Memory B cell (primary cell): ENCODE measurements around the gene TRABD2B.

Source experiments
- ATAC-seq: fragments of 150-1000 bp; cut with Tn5 transposase; 2 replicates; pipeline ENCODE4 v1.10.0; 2021; ENCODE audit warnings: low read depth, mild to moderate bottlenecking, moderate library complexity
- DNase-seq, 2 donors: peaks; one replicate each; pipeline ENCODE4 v3.0.0; 2022; ENCODE audit warnings: low spot score in 2 of 2
- H3K27ac Mint-ChIP-seq: one replicate; pipeline ENCODE4 v1.8.0; 2022; ENCODE audit warnings: mild to moderate bottlenecking, moderate library complexity, mixed read lengths
- H3K27me3 Mint-ChIP-seq: one replicate; pipeline ENCODE4 v1.8.0; 2022; ENCODE audit warnings: mixed read lengths
- H3K36me3 Mint-ChIP-seq: one replicate; pipeline ENCODE4 v1.8.0; 2022; ENCODE audit warnings: mild to moderate bottlenecking, mixed read lengths
- H3K4me1 Mint-ChIP-seq: one replicate; pipeline ENCODE4 v1.8.0; 2022; ENCODE audit warnings: mixed read lengths
- H3K4me3 Mint-ChIP-seq: one replicate; pipeline ENCODE4 v1.8.0; 2022; ENCODE audit warnings: mild to moderate bottlenecking, moderate library complexity, mixed read lengths
- H3K9me3 Mint-ChIP-seq: one replicate; pipeline ENCODE4 v1.8.0; 2022; ENCODE audit warnings: mixed read lengths

Gene TRABD2B

DNA sequence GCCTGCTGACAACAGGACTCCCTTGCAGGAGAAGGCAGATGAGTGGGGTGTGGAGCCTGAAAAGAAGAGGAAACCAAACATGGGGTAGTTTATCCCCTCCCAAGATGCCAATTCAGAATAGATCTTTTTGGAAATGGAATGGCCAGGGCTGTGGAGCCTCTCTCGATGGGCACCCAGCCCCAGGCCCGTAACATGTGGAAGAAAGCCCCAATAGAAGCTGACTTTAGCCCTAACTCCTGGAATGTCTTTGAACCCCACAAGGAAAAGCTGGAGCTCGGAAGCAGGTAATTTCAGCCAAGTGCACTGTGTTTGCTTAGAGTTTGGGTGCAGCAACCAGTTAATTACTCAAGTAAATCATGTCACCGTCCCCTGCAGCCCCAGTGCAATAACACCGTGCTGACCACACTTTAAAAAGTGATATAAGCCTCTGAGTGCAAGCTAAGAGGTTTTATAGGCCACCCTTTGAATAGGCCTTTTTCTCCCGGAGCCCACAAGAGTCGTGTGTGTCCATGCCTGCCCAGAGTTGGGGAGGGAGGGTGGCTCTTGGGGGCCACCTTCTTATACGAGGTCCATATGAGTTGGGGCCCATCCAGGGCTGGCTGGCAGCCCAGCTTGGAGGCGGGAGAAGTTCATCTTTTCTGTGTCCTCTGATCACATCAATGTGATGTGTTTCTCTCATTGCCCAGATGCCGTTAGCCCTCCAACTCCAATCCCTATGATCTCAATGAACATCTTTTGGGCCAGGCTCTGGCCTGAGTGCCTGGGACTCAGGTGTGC is 153.2 kb downstream of the TRABD2B start:
- Mint-ChIP-seq H3K27me3 (peaks cover 16% of the 10 kb centered on the region), H3K4me3 (no peak overlapping the region), H3K4me1 (no peaks in the 10 kb centered on the region), H3K9me3 (no peaks in the 10 kb centered on the region), H3K36me3 (no peaks in the 10 kb centered on the region), H3K27ac (no peak overlapping the region)
- DNase-seq (no peak), ATAC-seq (no peak)

DNA sequence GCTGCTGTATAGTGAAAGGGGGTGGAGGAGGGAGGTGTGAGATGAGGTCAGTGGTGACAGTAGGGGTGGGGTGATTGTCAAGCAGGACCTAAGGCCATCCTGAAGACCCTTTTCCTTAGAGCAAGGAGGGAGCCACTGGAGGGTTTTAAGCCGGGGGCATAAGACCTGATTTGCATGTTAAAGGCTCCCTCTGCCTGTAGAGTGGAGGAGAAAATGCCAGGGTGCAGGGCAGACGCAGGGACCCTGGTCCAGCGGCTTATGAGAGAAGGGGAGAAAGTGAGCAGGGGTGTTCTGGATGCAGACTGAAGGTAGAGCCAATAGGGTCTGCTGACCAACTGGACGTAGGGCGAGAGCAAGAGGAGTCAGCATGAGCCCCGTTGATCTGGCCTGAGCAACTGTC is 154.1 kb downstream of the TRABD2B start:
- H3K4me3 Mint-ChIP-seq, result no peak overlapping the region
- no peaks in the 10 kb centered on the region for H3K4me1 Mint-ChIP-seq
- ATAC-seq (no peak), DNase-seq (no peak)
- H3K9me3 Mint-ChIP-seq, result no peaks in the 10 kb centered on the region
- H3K36me3 Mint-ChIP-seq, result no peaks in the 10 kb centered on the region
- peaks cover 18% of the 10 kb centered on the region for H3K27me3 Mint-ChIP-seq
- no peak overlapping the region for H3K27ac Mint-ChIP-seq

DNA sequence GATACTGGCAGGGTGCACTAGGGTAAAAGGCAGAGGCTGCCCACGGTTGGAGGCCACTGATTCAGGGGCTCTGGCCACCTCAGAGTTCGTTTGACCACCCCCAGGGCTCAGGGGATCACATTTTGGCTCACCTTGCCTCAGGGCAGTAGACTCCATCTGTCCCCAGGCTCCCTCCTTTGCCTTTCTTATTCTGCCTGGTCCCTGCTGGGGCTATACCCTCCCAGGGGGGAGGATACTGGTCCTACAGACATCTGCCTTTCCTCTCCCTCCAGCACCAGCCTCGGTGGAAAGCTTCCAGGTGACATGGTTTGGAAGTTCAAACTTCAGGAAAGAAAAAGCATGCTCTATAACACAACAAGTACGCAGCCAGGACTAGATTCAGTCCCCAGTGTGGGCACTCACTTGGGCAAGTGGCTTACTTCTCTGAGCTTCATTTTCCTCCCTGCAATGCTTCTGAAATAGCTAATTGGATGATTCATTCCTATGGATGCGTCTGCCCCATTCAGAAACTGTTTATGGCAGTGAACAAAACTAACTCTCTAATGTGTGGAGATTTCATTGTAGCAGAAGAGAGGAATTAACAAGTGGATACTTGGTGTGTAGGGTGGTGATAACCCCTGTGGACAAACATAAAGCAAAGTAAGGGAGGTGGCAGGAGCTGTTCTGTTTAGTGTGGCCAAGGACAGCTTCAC is 154.8 kb downstream of the TRABD2B start:
- H3K9me3 Mint-ChIP-seq, result no peaks in the 10 kb centered on the region
- no peak overlapping the region for H3K27ac Mint-ChIP-seq
- H3K4me1 Mint-ChIP-seq, result no peaks in the 10 kb centered on the region
- H3K36me3 Mint-ChIP-seq, result no peaks in the 10 kb centered on the region
- ATAC-seq (no peak), DNase-seq (no peak)
- H3K27me3 Mint-ChIP-seq, result peaks cover 18% of the 10 kb centered on the region
- no peak overlapping the region for H3K4me3 Mint-ChIP-seq

GRCh38 chr1:47841356-47841755 is 155.8 kb downstream of the TRABD2B start:
- DNase-seq (no peak), ATAC-seq (no peak)
- H3K27ac Mint-ChIP-seq, result no peak overlapping the region
- H3K4me3 Mint-ChIP-seq, result no peak overlapping the region
- no peaks in the 10 kb centered on the region for H3K4me1 Mint-ChIP-seq
- H3K9me3 Mint-ChIP-seq, result no peaks in the 10 kb centered on the region
- H3K36me3 Mint-ChIP-seq, result no peaks in the 10 kb centered on the region
- peaks cover 18% of the 10 kb centered on the region for H3K27me3 Mint-ChIP-seq

- Mint-ChIP-seq H3K9me3 (peaks cover 2% of the 10 kb centered on the region), H3K27me3 (peaks cover 18% of the 10 kb centered on the region), H3K27ac (no peak overlapping the region), H3K36me3 (no peaks in the 10 kb centered on the region), H3K4me1 (no peaks in the 10 kb centered on the region), H3K4me3 (no peak overlapping the region)
- no peak for ATAC-seq
- no peak for DNase-seq
Measured at GRCh38 chr1:47840393-47841190, 156.6 kb downstream of the TRABD2B start.

GRCh38 chr1:47839433-47839760 is 157.8 kb downstream of the TRABD2B start:
- Mint-ChIP-seq H3K9me3 (peaks cover 8% of the 10 kb centered on the region), H3K36me3 (no peaks in the 10 kb centered on the region), H3K4me1 (no peaks in the 10 kb centered on the region), H3K4me3 (no peak overlapping the region), H3K27ac (no peak overlapping the region), H3K27me3 (peaks cover 16% of the 10 kb centered on the region)
- DNase-seq, result no peak
- ATAC-seq, result no peak

DNA sequence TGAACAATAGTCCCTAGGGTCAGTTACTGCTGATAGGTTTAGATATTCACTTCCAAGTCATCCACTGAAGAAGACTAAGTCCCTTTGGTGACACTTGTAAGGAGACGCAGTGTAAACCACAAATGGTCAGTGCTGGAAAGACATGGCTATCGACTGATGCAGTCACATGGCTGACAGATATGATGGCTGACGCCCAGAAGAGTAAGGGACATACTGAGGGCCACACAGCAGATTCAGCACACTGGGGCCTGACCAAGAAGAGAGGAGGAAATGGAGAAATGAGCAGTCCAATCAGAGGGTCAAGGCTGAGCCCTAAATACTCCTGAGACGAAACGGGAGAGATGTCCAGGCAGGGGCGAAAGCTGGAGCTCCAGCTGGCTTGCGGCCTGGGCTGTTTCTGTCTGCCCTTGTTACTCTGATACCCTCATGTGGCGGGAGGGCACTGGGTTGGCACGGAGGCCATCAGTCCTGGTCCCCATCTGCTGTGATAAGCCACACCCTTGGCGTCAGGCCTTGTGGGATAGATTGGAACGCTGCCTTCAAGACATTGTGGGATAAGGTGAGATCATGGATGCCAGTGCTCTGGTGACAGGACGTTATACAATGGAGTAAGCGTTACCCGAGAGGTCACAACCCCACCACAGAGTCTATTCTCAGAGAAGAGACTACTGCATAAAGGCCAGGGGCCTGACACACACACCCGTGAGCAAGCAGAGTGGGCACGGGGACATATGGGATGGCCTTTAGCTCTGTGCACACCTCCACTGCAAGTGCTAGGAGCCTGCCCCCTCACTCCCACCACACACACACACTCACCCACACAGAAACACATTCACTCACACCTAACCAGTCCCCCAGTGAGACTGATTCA is 158.4 kb downstream of the TRABD2B start:
- Mint-ChIP-seq H3K27ac (no peak overlapping the region), H3K27me3 (peaks cover 15% of the 10 kb centered on the region)
- no peak for DNase-seq

DNA sequence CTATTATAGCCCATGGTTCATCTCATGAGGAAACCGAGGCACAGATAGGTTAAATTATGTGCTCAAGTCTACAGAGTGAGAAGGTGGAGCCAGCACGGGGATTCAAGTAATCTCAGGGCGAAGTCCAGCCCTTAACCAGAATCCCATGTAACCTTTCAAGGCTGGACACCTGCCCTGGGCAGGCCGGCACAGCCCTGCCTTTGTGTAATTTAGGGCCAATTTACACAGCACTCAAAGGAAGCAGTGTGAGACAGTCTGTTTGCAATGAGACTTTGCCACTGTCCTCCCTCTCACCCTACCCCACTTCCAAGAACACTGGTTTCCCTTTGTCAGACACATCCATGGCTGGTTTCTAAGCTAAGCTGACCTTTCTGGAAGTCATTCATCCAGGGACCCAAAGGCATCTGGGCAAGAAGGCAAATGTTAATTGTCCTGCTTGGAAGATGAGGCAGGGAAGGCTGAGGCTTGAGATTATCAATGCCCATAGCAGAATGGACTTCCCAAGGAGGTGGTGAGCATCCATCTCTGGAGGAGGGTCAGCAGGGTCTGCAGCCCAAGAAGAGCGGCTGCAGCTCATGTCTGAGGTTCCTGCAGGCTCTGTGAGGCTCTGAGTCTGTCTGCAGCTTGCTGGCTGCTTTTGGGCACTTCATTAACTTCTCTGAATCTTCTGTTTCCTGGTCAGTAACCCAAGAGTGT is 159.2 kb downstream of the TRABD2B start:
- Mint-ChIP-seq H3K36me3 (no peaks in the 10 kb centered on the region), H3K27ac (no peak overlapping the region), H3K4me1 (no peaks in the 10 kb centered on the region), H3K9me3 (peaks cover 8% of the 10 kb centered on the region), H3K4me3 (no peak overlapping the region), H3K27me3 (peaks cover 8% of the 10 kb centered on the region)
- ATAC-seq (no peak), DNase-seq (no peak)

More for the DNA sequence above, 158.4 kb downstream of the TRABD2B start:
- H3K9me3 Mint-ChIP-seq, result peaks cover 8% of the 10 kb centered on the region
- no peaks in the 10 kb centered on the region for H3K4me1 Mint-ChIP-seq
- ATAC-seq, result no peak
- no peaks in the 10 kb centered on the region for H3K36me3 Mint-ChIP-seq
- no peak overlapping the region for H3K4me3 Mint-ChIP-seq

DNA sequence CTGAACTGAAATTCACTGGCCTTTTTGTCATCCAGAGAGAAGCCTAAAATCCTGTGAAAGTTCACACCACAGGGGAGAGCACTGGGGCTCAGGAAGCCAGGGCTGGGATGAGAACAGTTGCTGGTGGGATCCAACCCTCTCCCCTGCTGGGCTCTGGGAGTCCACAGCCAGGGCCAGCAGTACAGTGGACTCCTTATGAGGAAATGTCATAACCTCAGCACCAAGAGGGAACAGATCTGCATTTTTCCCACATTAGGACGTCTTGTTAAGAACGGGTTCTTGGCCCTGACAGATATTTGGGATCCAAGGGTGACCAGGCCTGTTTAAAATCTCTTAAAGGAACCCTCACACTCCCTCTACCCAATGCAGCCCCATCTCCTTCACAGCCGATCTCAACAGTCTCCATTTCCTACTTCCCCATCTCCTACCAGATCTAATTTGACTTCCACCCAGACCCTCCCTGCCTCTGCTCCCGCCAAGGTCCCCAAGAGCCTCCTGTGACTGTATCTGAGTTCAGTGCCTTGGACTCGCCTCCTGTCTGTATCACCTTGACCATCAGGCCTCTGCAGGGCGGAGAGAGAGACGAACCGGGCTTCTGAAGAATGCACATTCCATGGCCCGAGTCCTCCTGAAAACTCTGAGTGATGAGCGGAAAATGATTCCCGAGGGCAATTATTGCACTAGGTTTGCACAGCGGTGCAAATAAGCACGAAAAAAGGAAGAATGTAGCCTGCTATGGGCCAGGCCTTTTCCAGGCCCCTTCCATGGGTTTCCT is 159.9 kb downstream of the TRABD2B start:
- H3K9me3 Mint-ChIP-seq, result peaks cover 8% of the 10 kb centered on the region
- ATAC-seq, result no peak
- H3K4me3 Mint-ChIP-seq, result no peak overlapping the region
- H3K4me1 Mint-ChIP-seq, result no peaks in the 10 kb centered on the region
- DNase-seq, result no peak
- no peaks in the 10 kb centered on the region for H3K36me3 Mint-ChIP-seq
- no peak overlapping the region for H3K27ac Mint-ChIP-seq
- peaks cover 4% of the 10 kb centered on the region for H3K27me3 Mint-ChIP-seq

- no peak for ATAC-seq
- Mint-ChIP-seq H3K9me3 (peaks cover 8% of the 10 kb centered on the region), H3K4me1 (no peaks in the 10 kb centered on the region), H3K27ac (no peak overlapping the region), H3K36me3 (no peaks in the 10 kb centered on the region), H3K27me3 (peaks cover 4% of the 10 kb centered on the region), H3K4me3 (no peak overlapping the region)
- no peak for DNase-seq
Measured at GRCh38 chr1:47835409-47835808, 161.8 kb downstream of the TRABD2B start.

DNA sequence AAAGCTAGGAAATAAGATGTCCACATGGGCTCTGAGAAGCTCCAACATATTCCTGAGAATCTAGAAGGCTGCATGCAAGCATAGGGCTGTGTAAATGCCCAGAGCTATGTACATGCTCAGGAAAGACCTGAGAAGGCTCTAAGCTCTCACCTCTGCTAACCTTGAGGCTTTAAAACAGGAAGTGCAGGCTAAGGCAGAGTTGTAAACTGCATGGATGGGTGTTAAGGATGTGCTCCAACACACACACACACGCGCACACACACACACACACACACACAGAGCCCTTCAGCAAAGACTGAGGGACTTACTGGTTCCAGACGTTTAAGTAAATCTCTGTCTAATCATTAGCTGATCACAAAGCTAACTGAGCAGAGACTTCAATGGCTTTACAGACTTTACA is 162.9 kb downstream of the TRABD2B start:
- no peaks in the 10 kb centered on the region for H3K4me1 Mint-ChIP-seq
- no peaks in the 10 kb centered on the region for H3K36me3 Mint-ChIP-seq
- H3K27me3 Mint-ChIP-seq, result peaks cover 9% of the 10 kb centered on the region
- H3K9me3 Mint-ChIP-seq, result peaks cover 8% of the 10 kb centered on the region
- no peak overlapping the region for H3K4me3 Mint-ChIP-seq
- no peak overlapping the region for H3K27ac Mint-ChIP-seq
- DNase-seq, result no peak
- ATAC-seq, result no peak

GRCh38 chr1:47830641-47831333 is 166.4 kb downstream of the TRABD2B start:
- H3K9me3 Mint-ChIP-seq, result peaks cover 7% of the 10 kb centered on the region
- DNase-seq, result no peak
- H3K36me3 Mint-ChIP-seq, result no peaks in the 10 kb centered on the region
- no peak for ATAC-seq
- H3K27me3 Mint-ChIP-seq, result peaks cover 6% of the 10 kb centered on the region
- no peaks in the 10 kb centered on the region for H3K4me1 Mint-ChIP-seq
- H3K4me3 Mint-ChIP-seq, result no peak overlapping the region
- no peak overlapping the region for H3K27ac Mint-ChIP-seq
